ENCODE data around the gene ATG9A.

GRCh38 chr2:219175486-219175885 is 54.0 kb downstream of the ATG9A start:
- TF ChIP-seq CTCF (IDR thresholded peaks at IDR 0.05) (no peak), EZH2 (IDR thresholded peaks at IDR 0.05; ENCODE audit: borderline replicate concordance, insufficient read depth, low read depth, low read length, poor library complexity, severe bottlenecking) (no peak)
